ENCODE results near the gene POLR1F.

POLR1F gene

GRCh38 chr7:19675816-19676215, 33.0 kb downstream of the POLR1F start:
- peaks cover 5% of the 10 kb centered on the region; the same call in 1 of the 2 replicates for H4K20me1 ChIP-seq (ENCODE audit: low read depth, low read length)
- H3K4me2 ChIP-seq (ENCODE audit: low read depth, low read length, poor library complexity, severe bottlenecking): no peak overlapping the region
- TF ChIP-seq CTCF (IDR thresholded peaks at IDR 0.05; ENCODE audit: insufficient read depth, low read length, poor library complexity, severe bottlenecking) (no peak), EZH2phosphoT487 (conservative IDR thresholded peaks at IDR 0.05; ENCODE audit: low read length) (no peak)

GRCh38 chr7:19674266-19674960, 34.4 kb downstream of the POLR1F start:
- Histone ChIP-seq H3K36me3 (ENCODE audit: low read length) (no peaks in the 10 kb centered on the region), H3K27me3 (ENCODE audit: low read length) (no peaks in the 10 kb centered on the region), H3K79me2 (ENCODE audit: insufficient read depth, low read length) (no peaks in the 10 kb centered on the region), H3F3A (ENCODE audit: insufficient read depth) (no peaks in the 10 kb centered on the region), H2AFZ (ENCODE audit: low read depth, low read length, severe bottlenecking) (no peak overlapping the region), H3K4me3 (ENCODE audit: insufficient read depth, low read length, poor library complexity, severe bottlenecking) (no peak overlapping the region), H4K20me1 (ENCODE audit: low read depth, low read length) (peaks cover 5% of the 10 kb centered on the region; the same call in 1 of the 2 replicates), H3K9me3 (ENCODE audit: insufficient read depth, low read length) (no peaks in the 10 kb centered on the region), H3K27ac (ENCODE audit: low read depth, low read length) (no peak overlapping the region), H3K9me2 (replicated peaks; ENCODE audit: insufficient read depth, low read length) (no peaks in the 10 kb centered on the region), H3K9ac (ENCODE audit: low read length) (no peak overlapping the region), H3K4me2 (ENCODE audit: low read depth, low read length, poor library complexity, severe bottlenecking) (no peak overlapping the region)
- TF ChIP-seq EZH2phosphoT487 (conservative IDR thresholded peaks at IDR 0.05; ENCODE audit: low read length) (no peak), CTCF (IDR thresholded peaks at IDR 0.05; ENCODE audit: insufficient read depth, low read length, poor library complexity, severe bottlenecking) (no peak)

More at GRCh38 chr7:19675816-19676215, 33.0 kb downstream of the POLR1F start:
- Histone ChIP-seq H3K27me3 (ENCODE audit: low read length) (no peaks in the 10 kb centered on the region; the same call in 1 of the 2 replicates), H3K9me3 (ENCODE audit: insufficient read depth, low read length) (no peaks in the 10 kb centered on the region), H3K79me2 (ENCODE audit: insufficient read depth, low read length) (no peaks in the 10 kb centered on the region), H3F3A (ENCODE audit: insufficient read depth) (no peaks in the 10 kb centered on the region), H3K9ac (ENCODE audit: low read length) (no peak overlapping the region), H3K4me3 (ENCODE audit: insufficient read depth, low read length, poor library complexity, severe bottlenecking) (no peak overlapping the region), H3K36me3 (ENCODE audit: low read length) (no peaks in the 10 kb centered on the region), H2AFZ (ENCODE audit: low read depth, low read length, severe bottlenecking) (no peak overlapping the region), H3K9me2 (replicated peaks; ENCODE audit: insufficient read depth, low read length) (no peaks in the 10 kb centered on the region), H3K27ac (ENCODE audit: low read depth, low read length) (no peak overlapping the region)

DNA sequence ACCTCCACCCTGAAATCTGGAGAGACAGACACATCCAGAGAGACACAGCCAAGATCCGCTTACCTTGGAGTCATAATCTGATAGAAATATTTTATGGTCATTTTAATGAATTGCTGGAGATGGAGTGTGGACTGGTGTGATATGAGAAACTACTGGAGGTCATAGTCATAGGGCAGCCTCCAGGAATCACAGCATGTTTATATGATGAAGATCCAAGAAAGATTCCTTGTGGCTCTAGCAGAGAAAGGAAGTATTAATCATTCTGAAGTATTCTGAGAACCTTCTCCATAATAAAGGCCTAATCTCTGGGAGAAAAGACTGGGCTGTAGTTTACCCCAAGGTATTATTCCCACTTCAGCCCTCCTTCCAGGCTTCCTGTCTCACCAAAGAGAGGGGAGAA, 38.0 kb downstream of the POLR1F start:
- Histone ChIP-seq H4K20me1 (ENCODE audit: low read depth, low read length) (peaks cover 5% of the 10 kb centered on the region; the same call in 1 of the 2 replicates), H3K9me2 (replicated peaks; ENCODE audit: insufficient read depth, low read length) (no peaks in the 10 kb centered on the region), H3K27ac (ENCODE audit: low read depth, low read length) (no peak overlapping the region), H3K9me3 (ENCODE audit: insufficient read depth, low read length) (no peaks in the 10 kb centered on the region), H3K9ac (ENCODE audit: low read length) (no peak overlapping the region), H3K36me3 (ENCODE audit: low read length) (no peaks in the 10 kb centered on the region), H3K27me3 (ENCODE audit: low read length) (no peaks in the 10 kb centered on the region), H3K4me2 (ENCODE audit: low read depth, low read length, poor library complexity, severe bottlenecking) (no peak overlapping the region), H3K4me3 (ENCODE audit: insufficient read depth, low read length, poor library complexity, severe bottlenecking) (no peak overlapping the region), H3K79me2 (ENCODE audit: insufficient read depth, low read length) (no peaks in the 10 kb centered on the region), H3F3A (ENCODE audit: insufficient read depth) (no peaks in the 10 kb centered on the region), H2AFZ (ENCODE audit: low read depth, low read length, severe bottlenecking) (no peak overlapping the region)
- TF ChIP-seq CTCF (IDR thresholded peaks at IDR 0.05; ENCODE audit: insufficient read depth, low read length, poor library complexity, severe bottlenecking): no peak
- no peak for TF ChIP-seq EZH2phosphoT487 (conservative IDR thresholded peaks at IDR 0.05; ENCODE audit: low read length)

Measured in SU-DHL-6 (cell line).